NCI-H226 (cell line): ENCODE data around the gene ALCAM.

ENCODE experiments used
- DNase-seq: peaks from one replicate; pipeline ENCODE4 v3.0.0-alpha.2; 2015

ALCAM gene

GRCh38 chr3:105366326-105367062 lies at the start of gene ALCAM:
ALCAM (plus strand) TSS chr3:105366909.
- DNase-seq, result peak; percentile 99

GRCh38 chr3:105317841-105318240 lies 48.9 kb upstream of the ALCAM start:
- DNase-seq, result no peak

GRCh38 chr3:105322570-105323273 lies 44.0 kb upstream of the ALCAM start:
- DNase-seq, result no peak

GRCh38 chr3:105323274-105323599 lies 43.5 kb upstream of the ALCAM start:
- DNase-seq, result no peak

- DNase-seq, result no peak
Measured at GRCh38 chr3:105324951-105325350, 41.8 kb upstream of the ALCAM start.

GRCh38 chr3:105327662-105328337 lies 38.9 kb upstream of the ALCAM start:
- DNase-seq, result no peak

- no peak for DNase-seq
Measured at GRCh38 chr3:105328338-105328730, 38.4 kb upstream of the ALCAM start.

GRCh38 chr3:105332961-105333360 lies 33.7 kb upstream of the ALCAM start:
- DNase-seq, result no peak

GRCh38 chr3:105334138-105334882 lies 32.4 kb upstream of the ALCAM start:
- peak; percentile 77 for DNase-seq

- DNase-seq, result no peak
Measured at GRCh38 chr3:105339946-105340345, 26.8 kb upstream of the ALCAM start.

- no peak for DNase-seq
Measured at GRCh38 chr3:105343991-105344390, 22.7 kb upstream of the ALCAM start.

- DNase-seq, result no peak
Measured at GRCh38 chr3:105345156-105345555, 21.6 kb upstream of the ALCAM start.

GRCh38 chr3:105347625-105348302 lies 18.9 kb upstream of the ALCAM start:
- no peak for DNase-seq

- DNase-seq, result no peak
Measured at GRCh38 chr3:105348307-105348706, 18.4 kb upstream of the ALCAM start.

GRCh38 chr3:105349684-105350387 lies 16.9 kb upstream of the ALCAM start:
- DNase-seq, result no peak

- peak; percentile 61 for DNase-seq
Measured at GRCh38 chr3:105351821-105352220, 14.9 kb upstream of the ALCAM start.

GRCh38 chr3:105352976-105353375 lies 13.7 kb upstream of the ALCAM start:
- no peak for DNase-seq

GRCh38 chr3:105353485-105354161 lies 13.1 kb upstream of the ALCAM start:
- peak; percentile 28 for DNase-seq

GRCh38 chr3:105354429-105354828 lies 12.3 kb upstream of the ALCAM start:
- DNase-seq, result peak; percentile 32

GRCh38 chr3:105355408-105356061 lies 11.2 kb upstream of the ALCAM start:
- DNase-seq, result peak; percentile 95

- no peak for DNase-seq
Measured at GRCh38 chr3:105356396-105356795, 10.3 kb upstream of the ALCAM start.
